ENCODE data around the gene SNAP47.

SNAP47 gene

DNA sequence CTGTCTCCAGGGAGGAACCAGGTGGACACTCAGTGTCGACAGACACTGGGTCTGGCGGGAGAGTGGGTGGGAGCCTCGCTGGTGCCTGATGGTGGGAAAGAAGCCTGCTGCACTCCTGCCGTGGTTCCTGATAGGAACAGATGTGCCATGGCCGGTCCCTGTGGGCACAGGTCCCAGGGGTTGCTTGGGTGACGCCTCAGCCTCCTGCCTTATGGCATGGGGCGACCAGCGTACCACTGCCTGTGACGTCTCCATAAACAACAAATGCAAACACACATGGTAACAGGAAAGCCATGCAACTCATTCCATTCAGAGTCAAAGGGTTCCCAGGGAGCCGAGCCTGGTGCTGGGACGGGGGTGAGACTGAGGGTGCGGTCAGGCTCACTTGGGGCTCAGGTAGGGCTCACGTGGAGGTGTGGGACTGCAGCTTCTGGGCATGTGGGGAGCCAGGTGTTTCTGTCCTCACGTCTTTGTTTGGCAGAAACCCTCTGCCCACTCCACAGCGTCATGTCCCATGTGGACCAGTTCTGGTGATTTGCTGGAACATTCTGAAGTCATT is 34.8 kb downstream of the SNAP47 start:
- DNase-seq, result no peak

DNA sequence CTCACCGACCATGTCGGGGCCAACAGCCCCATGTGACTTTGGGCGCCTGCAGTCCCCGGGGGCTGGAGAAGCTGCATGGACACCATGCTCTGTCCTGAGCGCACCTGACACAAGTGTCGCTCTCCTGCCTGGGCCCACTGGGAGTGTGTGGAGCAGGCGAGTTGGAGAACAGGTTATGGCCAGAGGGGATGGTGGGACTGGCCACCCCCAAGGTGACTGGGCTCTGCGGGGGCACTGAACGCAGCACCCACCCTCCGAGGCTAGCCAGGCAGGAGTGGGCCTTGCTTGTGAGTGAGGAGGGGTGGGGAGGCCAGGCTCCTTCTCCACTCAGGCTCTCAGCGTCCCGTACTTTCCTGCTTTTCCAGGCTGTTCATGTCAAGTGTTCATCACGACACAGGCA is 35.6 kb downstream of the SNAP47 start:
- DNase-seq, result no peak

DNA sequence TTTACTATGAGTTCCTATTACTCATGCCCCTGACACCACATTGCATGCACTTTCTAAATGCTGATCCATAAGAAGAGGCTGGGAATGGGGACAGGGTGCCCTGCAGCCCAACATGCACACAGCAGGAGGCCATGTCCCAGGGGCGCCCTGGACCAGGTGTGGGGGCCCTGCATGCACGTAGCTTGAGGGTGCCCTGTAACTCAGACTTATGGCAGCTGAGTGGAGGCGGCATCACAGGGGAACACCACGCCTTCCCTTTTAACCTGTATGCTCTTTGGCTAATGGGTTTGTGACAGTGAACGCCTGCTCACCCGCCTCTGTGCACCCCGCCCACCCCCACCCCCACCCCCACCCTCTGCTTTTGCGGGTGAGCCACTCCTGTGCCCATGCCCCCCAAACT is 36.1 kb downstream of the SNAP47 start:
- DNase-seq, result no peak

DNA sequence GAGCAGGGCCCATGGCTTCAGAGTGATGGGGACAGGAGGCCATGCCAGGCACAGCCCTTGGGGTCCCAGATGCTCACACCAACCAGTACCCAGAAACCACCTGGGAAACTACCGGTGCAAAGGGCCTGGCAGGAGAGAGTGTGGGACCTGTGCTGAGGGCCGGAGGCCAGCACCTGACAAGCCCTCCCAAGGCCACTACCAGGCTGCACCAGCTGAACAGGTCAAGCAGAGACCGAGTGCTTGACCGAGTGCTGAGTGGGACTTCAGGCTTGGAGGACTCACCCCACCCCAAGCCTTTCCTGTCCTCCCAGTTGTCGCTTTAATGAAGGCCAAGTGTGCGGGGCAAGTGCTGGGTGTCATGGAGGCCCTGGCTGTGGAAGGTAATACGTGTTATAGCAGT is 36.5 kb downstream of the SNAP47 start:
- DNase-seq, result no peak

DNA sequence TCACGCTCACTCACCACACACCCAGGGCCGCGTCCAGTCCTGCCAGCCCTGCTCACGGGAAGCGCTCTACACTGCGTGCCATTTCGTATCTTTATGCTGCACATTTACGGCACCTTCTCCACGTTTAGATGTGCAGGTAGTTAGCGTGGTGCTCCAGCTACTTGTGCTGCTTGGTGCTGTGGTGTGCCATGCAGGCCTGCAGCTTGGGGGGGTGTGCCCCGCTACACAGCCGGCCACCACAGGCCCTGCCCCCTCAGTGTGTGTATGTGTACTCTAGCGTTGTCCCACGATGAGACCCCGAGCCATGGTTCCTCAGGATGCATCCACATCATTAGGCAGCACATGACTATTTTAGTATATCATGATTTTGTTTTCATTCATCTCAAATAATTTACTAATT is 38.3 kb downstream of the SNAP47 start:
- no peak for DNase-seq

DNA sequence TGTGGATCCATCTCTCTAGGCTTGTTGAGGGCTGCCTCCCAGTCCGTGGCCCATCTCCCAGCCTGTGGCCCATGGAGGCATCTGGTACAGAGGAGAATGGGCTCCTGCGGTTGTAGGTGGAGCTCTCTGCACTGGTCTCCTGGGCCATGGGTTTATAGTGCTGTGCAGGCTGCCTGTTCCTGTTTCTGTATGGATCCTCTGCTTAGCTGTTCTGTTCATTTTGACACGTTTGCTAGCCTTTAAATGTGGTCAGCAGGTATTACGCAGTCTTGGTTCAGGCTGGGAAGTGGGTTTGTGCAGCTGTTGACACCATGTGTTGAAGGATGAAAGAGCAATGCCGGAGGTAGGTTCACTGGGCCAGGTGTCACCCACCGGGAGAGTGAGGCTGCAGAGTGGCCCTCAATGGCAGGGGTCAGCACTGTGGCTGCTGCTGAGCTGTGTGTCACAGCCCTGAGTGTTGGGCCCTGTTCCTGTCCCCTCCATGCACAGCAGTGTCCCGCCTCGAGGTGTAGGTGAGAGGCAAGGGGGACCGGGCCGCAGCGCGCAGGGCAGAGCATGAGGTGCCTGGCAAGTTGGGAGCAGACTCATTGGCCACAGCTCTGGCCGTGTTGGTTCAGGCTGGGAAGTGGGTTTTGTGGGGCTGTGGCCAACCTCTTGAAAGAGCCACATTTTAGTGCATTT is 39.0 kb downstream of the SNAP47 start:
- DNase-seq, result no peak

DNA sequence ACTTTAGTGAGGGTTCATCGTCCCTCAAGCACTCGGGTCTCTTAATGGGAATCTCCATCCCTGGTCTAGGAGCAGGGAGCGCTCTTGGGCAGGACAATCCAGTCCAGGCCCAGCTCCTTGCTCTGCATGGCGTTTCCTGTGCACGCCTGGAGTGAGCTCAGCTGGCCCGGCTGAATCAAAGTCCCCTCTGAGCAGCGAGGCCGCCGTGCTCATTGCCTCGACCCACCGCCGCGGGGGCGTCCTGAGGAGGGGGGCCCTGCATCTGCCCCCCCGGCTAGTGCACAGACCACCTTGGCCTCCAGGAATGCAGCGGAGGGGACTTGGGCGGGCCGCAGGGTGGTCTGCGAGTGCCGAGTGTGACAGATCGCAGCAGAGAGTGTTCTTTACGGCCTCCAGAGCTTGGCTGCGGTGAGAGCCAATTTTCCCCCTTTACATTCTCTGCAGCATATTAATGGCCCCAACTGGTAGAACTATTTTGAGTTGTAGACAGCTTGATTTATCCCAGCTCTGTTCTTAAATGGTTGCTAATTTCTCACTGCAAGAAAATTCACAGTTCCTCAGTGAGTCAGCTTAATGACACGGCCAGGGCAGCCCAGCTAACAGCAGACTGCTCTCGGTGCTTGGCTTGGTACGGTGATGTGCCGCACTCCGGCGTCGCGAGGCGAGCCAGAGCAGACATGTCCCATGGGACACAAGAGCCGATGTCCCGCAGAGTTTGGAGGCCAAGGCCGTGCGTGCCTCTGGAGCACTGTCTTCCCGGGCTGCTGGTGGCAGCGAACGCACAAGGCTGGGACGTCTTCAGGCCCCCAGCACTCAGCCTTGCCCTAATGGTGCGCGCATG is 39.8 kb downstream of the SNAP47 start:
- DNase-seq, result no peak

DNA sequence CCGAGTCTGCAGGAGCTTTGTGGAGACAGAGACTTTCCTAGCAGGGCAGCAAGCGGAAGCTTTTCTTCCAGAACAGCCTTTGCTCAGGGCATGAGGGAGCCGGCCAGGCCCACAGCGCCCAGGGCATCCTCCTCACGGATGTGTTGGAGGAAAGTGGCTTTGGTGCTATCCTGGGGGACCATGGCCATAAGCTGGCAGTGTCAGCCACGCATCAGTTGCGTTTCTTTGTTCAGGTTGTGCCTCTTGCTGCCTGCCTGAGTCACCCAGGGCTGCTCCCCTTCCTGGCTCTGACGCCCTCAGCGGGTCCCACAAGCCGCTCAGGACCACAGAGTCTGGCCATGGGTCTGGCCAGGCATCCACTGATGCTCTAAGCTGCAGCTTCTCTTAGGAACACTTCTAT is 40.6 kb downstream of the SNAP47 start:
- DNase-seq, result no peak

DNA sequence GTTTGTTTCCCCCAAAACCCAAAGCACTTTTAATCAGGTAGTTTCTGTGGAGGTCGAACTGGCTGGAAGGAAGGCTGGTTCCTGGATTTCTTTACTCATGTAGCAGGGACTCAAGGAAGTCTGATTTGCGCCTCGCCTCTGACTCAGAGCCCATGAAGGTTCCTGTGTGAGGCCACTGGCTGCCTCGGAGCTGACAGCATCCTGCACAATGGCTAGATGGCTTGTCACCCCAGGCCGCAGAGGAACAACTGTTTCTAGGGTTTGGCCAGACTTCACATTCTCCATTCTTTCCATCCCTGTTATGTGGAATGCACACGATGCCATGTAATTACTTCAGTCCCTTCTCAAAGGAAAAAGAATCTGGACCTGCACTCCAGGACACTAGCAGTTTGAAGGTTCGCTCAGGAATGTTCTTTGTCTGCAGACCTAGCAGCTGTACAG is 41.1 kb downstream of the SNAP47 start:
- no peak for DNase-seq

DNA sequence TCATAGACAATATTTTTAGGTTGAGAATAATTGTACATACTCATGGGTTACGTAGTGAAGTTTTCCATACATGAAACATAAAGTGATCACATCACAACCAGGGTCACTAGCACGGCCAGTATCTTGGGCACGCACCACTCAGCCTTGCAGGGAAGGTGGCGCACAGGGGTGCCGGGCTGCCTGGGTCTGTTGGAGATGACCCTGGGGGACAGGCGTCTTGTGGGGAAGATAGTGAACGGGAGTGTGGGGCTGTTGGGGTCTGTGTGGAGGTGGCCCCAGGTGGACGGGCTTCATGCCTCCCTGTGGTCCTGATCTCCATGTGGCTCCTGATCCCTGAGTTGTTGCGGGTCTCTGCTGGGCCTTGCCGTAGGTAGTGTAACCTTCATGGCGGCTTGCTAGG is 41.9 kb downstream of the SNAP47 start:
- DNase-seq, result no peak

DNA sequence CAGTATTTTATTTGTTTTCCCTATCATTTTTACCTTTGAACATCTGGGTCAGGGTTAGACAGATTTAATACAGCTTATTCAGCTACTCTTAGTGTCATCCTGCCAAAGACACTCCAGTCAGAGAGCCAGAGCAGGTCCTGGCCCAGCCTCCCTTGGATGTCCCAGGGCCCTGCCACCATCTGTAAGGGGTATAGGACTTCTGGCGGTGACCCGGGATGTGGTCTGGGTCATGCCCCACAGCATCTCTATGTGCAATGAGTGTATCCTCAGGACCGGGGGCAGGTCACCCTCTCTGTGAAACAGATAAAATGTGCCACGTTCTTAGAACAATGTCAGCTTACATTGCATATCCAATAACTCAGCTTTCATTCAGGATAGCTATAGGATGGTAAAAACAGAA is 42.4 kb downstream of the SNAP47 start:
- DNase-seq, result no peak

DNA sequence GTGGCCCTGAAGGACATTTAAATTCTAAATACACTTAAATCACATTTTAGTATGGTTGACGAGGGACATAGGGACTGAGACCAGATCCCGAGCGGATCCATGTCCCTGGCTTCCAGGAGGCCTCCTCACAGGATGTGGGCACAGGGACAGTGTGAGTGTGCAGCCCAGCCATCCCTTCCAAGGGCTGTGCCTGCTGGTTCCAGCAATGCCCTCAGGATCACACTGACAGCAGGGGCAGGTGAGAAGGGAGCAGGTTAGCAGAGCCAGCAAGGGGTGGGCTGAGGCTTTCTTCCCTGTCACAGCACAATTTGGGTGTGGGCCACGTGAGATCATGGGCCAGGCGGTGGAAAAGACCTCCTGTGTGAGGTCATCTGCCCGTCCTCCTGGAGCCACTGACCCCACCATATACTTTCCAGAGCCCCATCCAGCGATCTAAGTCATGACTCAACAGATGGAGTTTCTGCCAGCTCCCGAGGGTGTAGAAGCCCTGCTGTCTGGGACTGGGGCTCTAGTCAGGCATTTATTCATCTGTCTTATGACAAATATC is 43.2 kb downstream of the SNAP47 start:
- no peak for DNase-seq

DNA sequence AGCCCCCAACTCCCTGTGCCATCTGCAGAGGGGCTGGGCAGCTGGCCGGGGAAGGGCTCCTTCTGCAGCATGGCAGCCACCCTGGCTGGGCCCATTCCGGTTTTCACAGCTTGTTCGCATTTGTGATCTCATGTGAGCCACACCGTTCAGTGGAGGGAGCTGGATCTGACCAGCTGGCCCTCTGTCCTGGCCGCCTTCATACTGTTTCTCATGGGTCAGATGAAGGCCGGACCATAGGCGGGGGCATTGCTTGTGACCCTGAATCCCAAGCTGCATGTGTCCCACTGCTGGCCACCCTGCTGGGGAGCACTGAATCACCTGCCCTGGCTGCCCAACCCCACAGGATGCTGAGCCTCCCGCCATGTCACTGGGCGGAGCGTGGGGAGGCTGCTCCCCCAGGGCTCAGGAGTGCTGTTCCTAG is 43.8 kb downstream of the SNAP47 start:
- DNase-seq, result no peak

DNA sequence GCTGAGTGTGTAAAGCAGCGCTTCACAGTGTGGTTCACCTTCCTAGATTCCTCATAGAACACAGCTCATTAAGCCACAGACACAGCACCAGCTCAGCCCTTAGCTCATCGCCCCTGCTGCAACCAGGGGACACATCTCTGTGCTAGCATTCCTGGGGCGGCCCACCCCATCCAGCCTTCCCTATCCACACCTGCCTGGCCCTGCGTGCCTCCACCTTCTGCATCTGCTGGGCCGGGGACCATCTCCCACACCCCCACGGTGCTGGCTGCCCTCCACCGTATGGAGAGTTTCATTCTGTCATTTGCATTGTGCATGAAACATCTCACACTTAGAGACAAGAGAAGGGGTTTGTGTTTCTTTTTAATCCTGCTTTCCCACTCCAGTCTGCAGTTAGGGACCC is 44.5 kb downstream of the SNAP47 start:
- DNase-seq, result no peak

DNA sequence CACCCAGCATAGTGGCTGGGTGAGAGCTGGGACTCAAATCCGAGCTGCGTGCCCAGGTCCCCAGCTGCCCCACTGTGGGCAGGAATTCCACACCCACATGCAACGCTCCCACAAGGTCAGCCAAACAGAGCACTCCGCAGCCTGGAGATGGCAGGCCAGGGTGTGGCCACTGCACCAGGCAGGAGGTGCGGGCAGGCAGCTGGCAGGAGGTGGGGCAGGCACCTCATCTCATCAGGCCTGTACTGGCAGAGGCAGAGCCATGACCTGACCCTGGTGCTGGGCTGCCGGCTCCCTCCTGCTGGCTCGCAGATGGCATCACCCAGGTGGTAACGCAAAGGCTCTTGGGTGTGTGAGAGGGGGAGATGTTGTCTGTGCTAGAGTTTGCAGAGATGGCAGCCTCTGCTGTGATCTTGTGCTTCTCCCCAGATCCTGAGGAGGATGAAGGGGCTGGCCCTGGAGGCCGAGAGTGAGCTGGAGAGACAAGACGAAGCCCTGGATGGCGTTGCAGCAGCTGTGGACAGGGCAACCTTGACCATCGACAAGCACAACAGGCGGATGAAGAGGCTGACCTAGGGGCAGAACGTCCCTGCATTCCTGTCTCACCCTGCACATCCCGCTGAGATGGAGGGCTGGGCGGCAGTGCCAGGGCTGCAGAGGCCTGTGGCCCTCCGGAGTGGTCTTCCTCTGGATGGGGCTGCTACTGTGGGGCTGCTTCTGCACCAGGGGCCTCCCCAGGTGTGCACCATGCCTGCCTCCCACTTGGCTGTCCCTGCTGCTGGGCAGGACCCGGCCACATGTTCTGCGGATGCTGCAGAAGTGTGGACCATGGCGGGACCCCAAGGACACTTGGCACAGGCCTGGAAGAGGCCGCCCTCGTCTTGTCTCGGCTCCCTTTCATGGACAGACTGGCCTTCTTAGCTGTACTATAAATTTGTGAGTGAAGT is 45.1 kb downstream of the SNAP47 start:
- no peak for DNase-seq

DNA sequence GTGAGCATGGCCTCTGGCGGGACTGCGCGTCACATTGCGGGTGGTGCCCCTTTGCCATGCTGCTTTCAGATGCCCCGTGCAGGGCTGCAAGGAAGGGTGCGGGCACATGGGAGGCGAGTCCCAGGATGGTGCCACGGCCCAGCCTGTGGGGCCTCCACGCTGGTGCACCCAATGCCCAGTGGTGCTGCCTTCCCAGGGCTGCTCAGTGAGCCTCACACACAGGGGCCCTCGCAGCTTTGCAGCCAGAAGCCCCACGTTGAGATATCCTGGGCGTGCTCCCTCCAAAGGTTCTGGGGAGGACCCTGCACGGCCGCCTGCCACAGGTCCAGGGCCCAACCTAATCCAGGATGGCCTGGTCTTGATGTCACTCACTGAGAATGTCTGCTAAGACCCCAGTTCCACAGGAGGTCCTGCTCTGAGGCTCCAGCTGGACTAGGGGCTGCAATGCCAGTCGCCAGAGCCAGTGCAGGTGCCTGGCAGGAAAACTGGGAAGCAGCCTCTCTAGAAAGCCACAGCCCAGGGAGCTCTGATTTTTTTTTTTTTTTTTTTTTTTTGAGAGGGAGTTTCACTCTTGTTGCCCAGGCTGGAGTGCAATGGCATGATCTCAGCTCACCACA is 46.2 kb downstream of the SNAP47 start:
- no peak for DNase-seq

DNA sequence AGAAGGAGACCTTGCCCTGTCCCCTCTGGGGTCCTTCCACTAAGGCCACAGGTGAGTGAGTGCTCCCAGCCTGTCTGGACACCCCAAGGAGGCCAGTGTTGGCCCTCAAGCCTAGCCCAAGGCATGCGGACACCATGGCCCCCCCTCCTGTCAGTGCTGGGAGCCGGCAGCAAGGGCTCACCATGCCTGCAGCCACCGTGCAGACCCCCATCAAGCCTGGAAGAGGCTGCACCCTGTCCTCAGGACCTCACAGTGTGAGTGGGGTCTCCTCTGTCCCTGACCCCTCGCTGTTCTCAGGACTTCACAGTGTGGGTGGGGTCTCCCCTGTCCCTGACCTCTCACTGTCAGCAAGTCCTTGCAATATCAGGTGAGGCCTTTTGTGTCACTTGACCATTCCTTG is 47.0 kb downstream of the SNAP47 start:
- DNase-seq, result no peak

DNA sequence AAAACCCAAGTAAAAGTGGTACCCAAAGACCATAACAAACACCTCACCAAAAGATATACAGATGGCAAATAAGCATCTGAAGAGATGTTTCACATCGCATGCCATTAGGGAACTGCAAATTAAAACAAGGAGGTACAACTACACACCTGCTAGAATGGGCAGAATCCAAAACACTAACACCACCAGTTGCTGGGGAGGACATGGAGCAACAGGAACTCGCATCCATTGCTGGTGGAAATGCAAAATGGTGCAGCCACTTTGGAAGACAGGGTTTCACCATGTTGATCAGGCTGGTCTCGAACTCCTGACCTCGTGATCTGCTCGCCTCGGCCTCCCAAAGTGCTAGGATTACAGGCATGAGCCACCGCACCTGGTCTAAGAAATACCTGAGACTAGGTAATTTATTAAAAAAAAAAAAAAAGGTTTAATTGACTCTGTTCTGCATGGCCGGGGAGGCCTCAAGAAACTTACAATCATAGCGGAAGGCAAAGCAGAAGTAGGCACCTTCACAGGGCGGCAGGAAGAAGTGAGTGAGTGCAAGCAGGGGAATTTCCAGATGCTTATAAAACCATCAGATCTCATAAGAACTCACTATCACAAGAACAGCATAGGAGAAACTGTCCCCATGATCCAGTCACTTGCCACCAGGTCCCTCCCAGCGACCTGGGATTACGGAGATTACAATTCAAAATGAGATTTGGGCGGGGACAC is 50.0 kb downstream of the SNAP47 start:
- DNase-seq, result no peak

DNA sequence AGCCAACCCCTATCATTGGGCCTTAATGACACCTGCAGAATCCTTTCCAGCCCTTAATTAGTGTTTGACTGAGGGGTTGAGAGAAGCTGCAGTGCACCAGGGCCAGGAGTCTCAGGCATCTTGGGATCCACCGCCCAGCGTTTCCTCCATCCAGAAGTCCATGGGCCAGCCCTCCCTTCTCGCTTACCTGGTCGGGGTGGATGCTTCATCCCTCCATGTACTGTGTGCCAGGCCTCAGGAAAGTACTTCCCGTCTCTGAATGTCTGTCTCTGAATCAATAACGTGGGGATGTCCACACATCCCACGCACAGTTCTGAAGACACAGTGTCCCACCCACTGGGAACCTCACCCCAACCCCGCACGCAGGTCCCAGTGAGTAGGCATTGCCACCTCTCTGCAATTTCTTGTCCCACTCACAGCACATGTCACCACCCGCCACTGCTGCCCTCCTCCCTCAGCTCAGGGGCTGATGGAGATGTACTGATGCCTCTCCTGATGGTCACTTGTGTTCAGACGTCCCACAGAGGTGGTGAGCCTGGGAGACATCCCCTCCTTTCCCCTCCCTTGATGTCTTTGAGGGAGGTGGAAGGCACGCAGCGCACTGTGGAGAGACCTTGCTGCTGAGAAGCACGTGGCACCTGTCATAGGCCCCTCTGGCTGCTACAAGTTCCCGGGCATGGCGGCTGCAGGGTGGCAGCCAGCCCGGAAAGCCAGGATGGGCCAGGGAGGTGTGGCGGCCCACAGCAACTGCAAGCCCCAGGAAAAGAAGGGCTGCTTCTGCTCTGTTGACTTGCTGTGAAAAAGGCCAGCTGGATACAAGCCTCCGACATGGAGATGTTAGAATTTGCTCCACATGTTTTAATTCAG is 50.8 kb downstream of the SNAP47 start:
- DNase-seq, result no peak

DNA sequence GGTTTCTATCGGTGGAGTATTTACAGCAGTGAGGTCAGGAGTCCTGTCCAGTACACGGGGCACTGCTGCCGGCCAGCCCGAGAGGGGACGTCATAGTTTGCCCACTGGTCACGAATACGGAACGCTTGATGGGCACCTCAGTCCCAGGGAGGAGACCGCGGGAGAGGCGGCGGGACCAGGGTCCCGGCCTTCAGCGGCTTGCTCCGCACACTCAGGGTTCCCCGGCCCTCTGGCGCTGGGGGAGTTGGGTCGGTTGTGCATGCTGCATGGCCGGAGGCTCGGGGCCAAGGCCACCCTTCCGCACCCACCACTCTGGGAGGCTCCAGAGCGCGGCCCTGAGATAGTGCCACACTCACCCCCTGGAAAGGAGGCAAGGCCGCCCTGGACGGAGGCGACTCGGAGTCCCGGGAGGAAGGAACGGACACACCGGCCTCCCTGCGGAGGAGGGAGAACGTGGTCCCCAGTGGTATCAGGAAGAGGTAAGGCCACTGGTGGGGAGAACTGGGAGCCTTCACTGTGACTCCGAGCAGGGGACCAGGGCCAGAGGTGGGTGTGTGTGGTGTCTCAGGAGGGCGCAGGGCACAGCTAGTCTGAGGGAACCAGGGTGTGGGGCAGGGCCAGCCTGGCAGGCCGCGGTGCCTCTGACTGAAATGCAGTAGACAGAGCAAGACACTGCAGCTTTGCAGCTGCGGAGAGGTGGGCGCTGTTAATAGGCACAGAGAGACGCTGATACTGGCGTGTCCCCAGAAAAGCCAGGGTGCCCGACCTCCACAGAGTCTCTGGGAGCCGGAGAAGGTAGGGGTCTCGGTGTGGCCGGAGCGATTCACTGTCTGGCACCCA is 51.7 kb downstream of the SNAP47 start:
- DNase-seq, result no peak

Data from stimulated activated CD4-positive, alpha-beta T cell treated with anti-CD3 and anti-CD28 coated beads, Interleukin-12 subunit alpha, Interleukin-12 subunit beta, amount 100 ng/mL, for 4 hours (primary cell).